Posterior vena cava (tissue), 2 donors: ENCODE data around the gene HM13. TPM values are rescaled to one million over a fixed set of nuclear protein-coding genes. Genes with fewer than 3 reads are reported as not detected.
"Not testable (repeated sequence)": the region's sequence is repeated elsewhere in the genome, so short reads cannot be mapped to it uniquely, and the experiment has no call there.

Experiments used
- DNase-seq: peaks from one replicate; pipeline ENCODE4 v3.0.0-alpha.2; 2020; ENCODE audit warnings: low spot score
- intact Hi-C, 2 donors: fragments of 100-400 bp; cut with DNase I; formaldehyde crosslinking; loops; one replicate each; pipeline versions ENCODE4 v1.14.1 to v1.14.2; 2022 to 2023
- total RNA-seq, 2 donors: library from RNA; stranded (reverse); fragmentation: NEBNext Ultra II Directional; extraction: Animal tissue kit (Norgen Biotek cat#: 25700); gene quantifications; one replicate each; pipeline ENCODE4 v1.2.1, GENCODE V29; 2021
- donor health status: DM: yes; HTN: yes; CAD: no.
- donor health status: DM: yes; HTN: yes; CAD: no.

Gene HM13
- total RNA-seq, 2 donors from 2014 or later, result 118 TPM

GRCh38 chr20:31497838-31498540 is 16.3 kb upstream of the HM13 start:
- intact Hi-C loops, result no loop called here
- peak; percentile 86 for DNase-seq

DNA sequence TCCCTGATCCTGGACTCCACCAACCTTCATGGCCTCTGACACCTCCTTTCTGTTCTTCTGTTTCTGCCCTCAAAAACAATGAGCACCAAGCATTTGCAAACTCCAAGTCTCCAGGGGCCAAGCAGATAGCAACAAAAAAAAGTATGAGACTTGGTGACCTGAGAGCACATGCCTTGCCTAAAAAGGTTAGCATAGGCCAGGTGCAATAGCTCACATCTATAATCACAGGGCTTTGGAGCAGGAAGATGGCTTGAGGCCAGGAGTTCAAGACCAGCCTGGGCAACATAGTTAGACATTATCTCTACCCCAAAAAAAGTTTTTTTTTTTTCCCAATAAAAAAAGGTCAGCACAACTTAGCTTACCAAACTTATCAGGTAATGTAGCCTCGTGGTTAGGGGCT is 13.7 kb upstream of the HM13 start:
- intact Hi-C loops, result no loop called here
- DNase-seq, result no peak

- intact Hi-C loops, result loop anchor here (2.0 kb wide), 1 partner anchor 42 kb away; no protein-coding TSS in a partner anchor
- DNase-seq, result peak; percentile 96
Observed at GRCh38 chr20:31502884-31503673, 11.2 kb upstream of the HM13 start.

GRCh38 chr20:31505903-31506302 is 8.3 kb upstream of the HM13 start:
- intact Hi-C loops, result no loop called here

GRCh38 chr20:31508517-31509244 is 5.6 kb upstream of the HM13 start:
- DNase-seq, result no peak
- intact Hi-C loops, result no loop called here

More at GRCh38 chr20:31505903-31506302, 8.3 kb upstream of the HM13 start:
- no peak for DNase-seq

DNA sequence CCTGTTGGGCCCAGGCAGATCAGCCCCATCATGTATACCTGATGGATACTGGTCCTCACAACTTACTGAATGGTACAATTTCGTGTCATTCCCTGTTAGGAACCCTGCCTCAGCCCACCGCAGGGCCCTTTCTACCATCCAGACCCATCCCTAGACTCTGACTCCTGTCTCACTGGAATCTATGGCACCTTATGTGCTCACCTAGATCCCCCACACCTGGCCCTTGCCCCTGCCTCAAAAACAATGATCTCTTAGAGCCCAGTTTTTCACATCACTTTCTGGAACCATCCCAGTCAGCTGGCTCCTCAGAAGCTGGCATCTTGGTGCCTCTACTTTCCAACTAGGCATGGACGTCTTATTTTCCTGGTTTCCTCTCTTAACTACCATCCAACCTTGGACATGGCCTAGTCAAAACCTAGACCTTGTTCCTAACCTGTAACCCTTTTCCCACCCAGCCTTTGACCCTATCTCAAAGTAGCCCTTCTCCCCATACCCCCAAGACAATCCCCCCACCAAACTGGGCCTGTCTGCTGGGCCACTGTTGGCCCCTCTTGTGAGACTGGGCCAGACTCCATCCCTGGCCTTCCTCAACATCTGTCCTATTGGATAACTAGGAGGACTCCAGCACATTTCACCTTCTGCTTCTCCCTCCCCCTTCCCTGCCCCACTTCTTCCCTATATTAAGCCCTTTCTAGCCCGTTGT is 981 bp downstream of the HM13 start:
- intact Hi-C loops, result no loop called here
- no peak for DNase-seq

GRCh38 chr20:31515775-31516107 is 1.5 kb downstream of the HM13 start:
- intact Hi-C loops, result no loop called here
- no peak for DNase-seq

DNA sequence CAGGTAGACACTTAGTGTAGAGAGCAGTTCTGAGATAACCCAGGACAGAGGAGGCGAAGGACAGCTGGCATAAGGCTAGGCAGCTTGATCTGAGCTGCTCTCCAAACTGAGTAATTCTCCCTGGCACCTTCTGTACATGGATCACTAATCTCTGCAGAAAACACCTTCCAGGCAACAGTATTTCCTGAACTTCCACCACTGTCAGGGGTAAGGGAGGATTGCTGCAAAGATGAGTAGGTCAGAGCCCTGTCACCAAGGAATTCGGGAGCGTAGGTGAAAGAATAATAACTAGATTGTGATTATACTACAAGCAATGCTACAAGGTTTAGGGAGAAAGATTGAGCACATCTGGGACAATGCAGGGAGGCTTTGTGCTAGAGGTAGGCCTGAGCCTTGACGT is 1.9 kb downstream of the HM13 start:
- intact Hi-C loops, result no loop called here
- no peak for DNase-seq

GRCh38 chr20:31516651-31517050 is 2.4 kb downstream of the HM13 start:
- no peak for DNase-seq
- intact Hi-C loops, result no loop called here

GRCh38 chr20:31517373-31517772 is 3.1 kb downstream of the HM13 start:
- DNase-seq, result no peak
- intact Hi-C loops, result no loop called here

DNA sequence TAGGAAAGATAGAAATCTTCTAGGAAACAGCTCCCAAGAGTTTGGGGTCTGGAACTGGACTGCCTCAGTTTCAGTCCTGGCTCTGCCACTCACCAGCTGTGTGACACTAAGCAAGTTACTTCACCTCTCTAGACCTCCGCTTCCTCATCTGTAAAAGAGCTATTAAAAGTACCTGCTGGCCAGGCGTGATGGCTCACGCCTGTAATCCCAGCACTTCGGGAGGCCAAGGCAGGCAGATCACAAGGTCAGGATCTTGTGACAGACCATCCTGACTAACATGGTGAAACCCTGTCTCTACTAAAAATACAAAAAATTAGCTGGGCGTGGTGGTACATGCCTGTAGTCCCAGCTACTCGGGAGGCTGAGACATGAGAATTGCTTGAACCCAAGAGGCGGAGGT is 7.0 kb downstream of the HM13 start:
- DNase-seq, intact Hi-C loops: not testable (repeated sequence)

DNA sequence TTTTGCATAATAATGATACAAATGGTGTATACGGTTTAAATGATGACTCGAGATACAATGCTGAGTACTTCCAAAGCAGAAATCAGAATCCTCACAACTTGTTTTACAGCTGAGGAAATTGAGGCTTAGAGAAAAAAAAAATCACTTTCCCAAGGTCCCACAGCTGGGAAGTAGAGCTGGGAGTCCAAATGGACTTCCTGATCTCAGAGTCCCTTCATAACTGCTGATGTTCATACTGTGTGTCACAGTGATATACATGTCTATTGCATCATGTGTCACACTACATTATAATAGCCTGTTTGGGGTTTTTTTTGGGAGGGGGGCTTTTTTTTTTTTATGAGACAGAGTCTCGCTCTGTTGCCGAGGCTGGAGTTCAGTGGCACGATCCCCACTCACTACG is 8.5 kb downstream of the HM13 start:
- intact Hi-C loops, result no loop called here

GRCh38 chr20:31523361-31524283 is 9.4 kb downstream of the HM13 start:
- no peak for DNase-seq
- intact Hi-C loops, result no loop called here

More for the DNA sequence above, 8.5 kb downstream of the HM13 start:
- DNase-seq, result no peak

- no peak for DNase-seq
- intact Hi-C loops, result no loop called here
Observed at GRCh38 chr20:31527266-31527665, 13.0 kb downstream of the HM13 start.

GRCh38 chr20:31535298-31535697 is 21.1 kb downstream of the HM13 start:
- no peak for DNase-seq
- intact Hi-C loops, result no loop called here

GRCh38 chr20:31536575-31536974 is 22.3 kb downstream of the HM13 start:
- intact Hi-C loops, result no loop called here

DNA sequence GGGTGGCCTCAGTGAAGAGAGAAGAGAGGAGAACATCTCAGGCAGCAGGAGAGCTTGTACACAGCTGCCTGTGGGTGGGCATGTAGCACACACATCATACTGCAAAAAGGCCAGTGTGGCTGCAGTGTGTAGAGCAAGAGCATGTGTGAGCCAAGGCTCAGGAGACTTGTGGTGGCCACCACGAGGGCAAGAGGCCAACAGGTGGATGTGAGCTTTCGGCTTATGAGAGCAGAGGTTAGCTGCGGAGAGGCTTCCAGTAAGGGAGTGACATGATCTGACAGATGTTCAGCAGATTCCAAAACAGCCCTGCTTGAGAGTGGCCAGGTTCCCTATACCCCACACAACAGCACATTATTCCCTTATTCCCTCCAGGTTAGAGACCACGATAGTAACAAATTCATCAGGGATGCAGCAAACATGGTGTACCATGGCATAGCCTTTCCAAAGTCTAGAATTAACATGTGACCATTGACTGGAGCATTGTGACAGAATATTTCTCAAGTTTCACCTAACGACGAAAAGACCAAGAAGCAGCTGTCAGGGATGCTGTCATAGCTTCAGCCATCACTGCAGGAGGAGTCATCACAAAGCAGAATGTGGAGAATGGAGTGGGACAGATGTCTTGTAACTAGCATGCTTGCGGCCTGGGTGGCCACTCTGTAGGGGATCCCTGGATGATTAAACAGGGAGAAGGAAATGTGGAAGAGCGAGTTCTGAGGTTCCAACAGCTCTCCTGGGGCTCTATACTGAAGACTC is 23.1 kb downstream of the HM13 start:
- intact Hi-C loops, result no loop called here

More at GRCh38 chr20:31536575-31536974, 22.3 kb downstream of the HM13 start:
- DNase-seq, result no peak

GRCh38 chr20:31537890-31538289 is 23.6 kb downstream of the HM13 start:
- no peak for DNase-seq
- intact Hi-C loops, result no loop called here

More for the DNA sequence above, 23.1 kb downstream of the HM13 start:
- no peak for DNase-seq
